HG03095 (cell line): ENCODE measurements around the gene OLIG3.

Source experiments
- ATAC-seq: cut with Tn5 transposase; IDR thresholded peaks from one replicate; pipeline ENCODE4 v1.9.1; 2021; ENCODE audit warnings: moderate library complexity; ENCODE audit not compliant: unreplicated experiment

OLIG3 gene

GRCh38 chr6:137494281-137494987 is at the start of gene OLIG3:
OLIG3 (minus strand) TSS chr6:137494394; CDS start chr6:137494170, 224 bp downstream.
- ATAC-seq: no peak

- no peak for ATAC-seq
These were observed 48.9 kb upstream of the OLIG3 start for GRCh38 chr6:137543114-137543513.

DNA sequence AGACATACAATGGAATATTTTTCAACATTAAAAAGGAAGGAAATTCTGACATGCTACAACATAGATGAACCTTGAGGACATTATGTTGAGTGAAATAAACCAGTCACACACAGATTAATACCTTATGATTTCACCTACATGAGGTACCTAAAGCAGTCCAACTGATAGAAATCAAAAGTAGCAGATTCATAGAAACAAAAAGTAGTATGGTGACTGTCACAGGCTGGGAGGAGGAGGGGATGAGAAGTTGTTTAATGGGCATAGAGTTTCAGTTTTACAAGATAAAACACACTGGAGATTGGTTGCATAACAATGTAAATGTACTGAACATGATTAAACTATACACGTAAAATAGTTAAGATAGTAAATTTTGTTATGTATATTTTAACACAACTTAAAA is 48.5 kb upstream of the OLIG3 start:
- ATAC-seq: no peak

DNA sequence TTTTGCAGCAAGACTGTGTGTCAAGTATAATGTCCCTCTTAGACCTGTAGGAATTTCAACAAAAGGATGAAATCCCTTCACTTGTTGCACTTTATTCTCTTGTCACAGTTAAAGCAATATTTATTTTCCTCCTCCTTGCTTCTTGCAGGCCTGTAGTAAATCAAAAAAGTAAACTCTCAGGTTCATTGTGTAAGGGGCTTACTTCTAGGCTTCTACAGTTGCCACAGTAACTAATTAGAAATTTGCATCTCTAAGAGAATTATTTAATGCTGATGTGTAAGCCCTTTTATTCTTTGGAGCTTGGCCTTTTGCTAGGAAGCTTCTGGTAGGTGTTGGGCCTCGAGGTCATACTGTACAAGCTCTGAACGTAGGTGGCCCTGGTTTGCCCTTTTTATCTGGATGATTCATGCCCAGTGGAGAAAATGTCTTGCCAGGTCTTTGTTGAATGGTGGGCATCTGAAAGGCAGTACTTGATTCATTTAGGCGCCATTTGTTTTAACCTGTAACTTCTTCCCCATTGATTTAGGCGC is 47.4 kb upstream of the OLIG3 start:
- ATAC-seq: no peak

- ATAC-seq: no peak
These were observed 42.0 kb upstream of the OLIG3 start for GRCh38 chr6:137536104-137536773.

- ATAC-seq: no peak
These were observed 37.3 kb upstream of the OLIG3 start for GRCh38 chr6:137531376-137532092.

- ATAC-seq: no peak
These were observed 36.2 kb upstream of the OLIG3 start for GRCh38 chr6:137530404-137530803.

DNA sequence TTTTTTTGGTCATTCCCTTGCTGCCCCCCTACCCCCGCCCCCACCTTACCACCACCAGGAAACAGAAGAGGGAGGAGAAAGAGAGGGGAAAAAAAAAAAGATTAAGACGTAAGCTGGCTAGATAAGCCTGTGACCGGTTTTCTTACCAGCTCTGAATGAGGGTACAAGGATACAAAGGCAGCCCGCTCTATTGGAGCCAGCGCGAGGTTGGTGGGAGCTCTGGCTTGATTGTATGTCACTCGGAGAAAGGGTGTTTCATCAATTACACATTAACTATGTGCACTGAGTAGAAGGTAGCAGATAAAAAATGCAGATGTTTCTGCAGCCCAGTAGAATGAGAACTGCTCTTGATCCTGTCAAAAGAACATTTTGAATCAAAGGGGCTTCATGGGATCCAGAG is 28.6 kb upstream of the OLIG3 start:
- ATAC-seq: no peak

DNA sequence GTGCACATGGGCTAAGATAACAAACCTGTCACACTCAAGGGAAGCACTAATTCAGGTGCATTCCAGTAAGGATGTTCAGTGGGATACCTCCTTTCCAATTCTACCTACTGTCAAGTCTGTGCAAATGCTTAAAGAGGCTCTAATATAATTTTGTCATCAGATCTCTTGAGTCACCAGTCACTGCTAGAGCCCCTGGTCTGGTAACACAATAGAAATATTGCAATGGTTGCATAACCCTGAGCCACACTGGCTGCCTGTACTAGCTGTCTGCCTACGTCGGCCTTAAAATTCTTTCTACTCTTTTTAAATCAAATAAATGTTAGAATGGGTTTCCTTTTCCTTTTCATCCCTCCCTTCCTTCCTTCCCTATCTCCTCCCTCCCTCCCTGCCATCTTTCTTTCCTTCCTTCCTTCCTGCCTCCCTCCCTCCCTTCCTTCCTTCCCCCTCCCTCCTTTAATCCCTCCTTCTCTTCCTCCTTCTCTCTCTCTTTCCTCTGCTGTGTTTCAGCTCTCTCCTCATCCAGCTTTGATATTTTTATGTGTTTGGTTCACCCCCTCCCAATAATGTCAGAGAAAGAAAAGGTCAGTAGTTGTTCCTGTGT is 28.1 kb upstream of the OLIG3 start:
- no peak for ATAC-seq

DNA sequence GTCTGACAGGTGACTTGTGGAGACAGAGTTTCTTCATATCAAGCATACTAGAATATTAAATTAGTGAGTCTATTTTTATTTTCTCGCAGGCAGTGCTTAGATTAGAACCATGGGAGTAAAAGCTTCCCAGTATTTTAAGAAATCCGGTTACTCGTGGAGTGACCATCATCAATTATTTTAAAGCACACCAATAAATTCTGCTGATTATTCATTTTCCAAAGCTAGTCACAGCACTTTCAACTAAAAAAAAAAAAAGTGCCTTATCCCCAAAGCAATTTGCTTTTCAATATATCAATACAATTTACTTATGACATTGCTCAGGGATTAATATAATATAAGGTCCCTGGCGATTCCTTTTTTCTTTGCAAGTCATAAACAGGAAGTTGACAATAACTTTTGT is 26.3 kb upstream of the OLIG3 start:
- no peak for ATAC-seq

DNA sequence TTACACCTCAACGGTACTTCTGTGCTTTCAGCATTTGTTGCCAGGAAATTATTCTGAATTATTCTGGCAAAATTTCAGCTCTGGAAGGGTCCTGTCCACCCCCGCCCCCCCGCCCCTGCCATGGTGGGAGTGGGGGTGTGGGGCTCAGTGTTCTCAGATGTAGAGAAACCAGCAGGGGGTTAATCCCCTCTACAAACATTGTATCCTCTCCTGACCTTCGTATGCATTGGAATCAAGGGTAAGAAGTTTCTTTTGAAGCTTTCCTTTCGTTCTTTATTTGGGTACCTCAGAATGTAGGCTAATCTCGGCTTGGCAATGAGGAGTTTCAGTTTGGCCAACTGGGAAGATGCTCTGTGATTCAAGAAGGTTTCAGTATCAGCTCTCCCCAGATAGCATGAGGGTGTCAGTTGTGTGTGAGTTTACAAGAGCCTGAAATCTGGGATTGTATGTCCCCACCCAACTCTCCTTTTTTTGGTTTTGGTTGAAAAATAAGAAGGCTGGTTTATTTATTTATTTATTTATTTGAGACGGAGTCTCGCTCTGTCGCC is 25.5 kb upstream of the OLIG3 start:
- no peak for ATAC-seq

GRCh38 chr6:137518386-137518983 is 24.3 kb upstream of the OLIG3 start:
- ATAC-seq: no peak

- no peak for ATAC-seq
These were observed 20.2 kb upstream of the OLIG3 start for GRCh38 chr6:137514418-137514817.

GRCh38 chr6:137512757-137513605 is 18.8 kb upstream of the OLIG3 start:
- no peak for ATAC-seq

- no peak for ATAC-seq
These were observed 16.7 kb upstream of the OLIG3 start for GRCh38 chr6:137510923-137511322.

- ATAC-seq: no peak
These were observed 4.4 kb upstream of the OLIG3 start for GRCh38 chr6:137498481-137499190.

- no peak for ATAC-seq
These were observed 3.7 kb upstream of the OLIG3 start for GRCh38 chr6:137497721-137498463.

- ATAC-seq: no peak
These were observed 2.9 kb upstream of the OLIG3 start for GRCh38 chr6:137496909-137497720.
